ENCODE measurements around the gene MAP4K2. TPM values are rescaled to one million over a fixed set of nuclear protein-coding genes. Genes with fewer than 3 reads are reported as not detected.

The MAP4K2 gene
- total and polyA plus RNA-seq, 2 of the 8 experiments (the other 6 are each of a cell fraction or from before 2014, with no cell fraction given) = 20.1 to 20.7 TPM

GRCh38 chr11:64742889-64743590 is 60.0 kb downstream of the MAP4K2 start (continued):
- TF ChIP-seq TAF1 (IDR thresholded peaks at IDR 0.05; ENCODE audit: low read depth, low read length) (no peak), CHD7 (IDR thresholded peaks at IDR 0.05; ENCODE audit: insufficient replicate concordance, low read length) (no peak), ATF2 (IDR thresholded peaks at IDR 0.05; ENCODE audit: low read length) (no peak), MAFK (IDR thresholded peaks at IDR 0.05; ENCODE audit: low read depth, low read length) (no peak), EP300 (IDR thresholded peaks at IDR 0.05; ENCODE audit: borderline replicate concordance in 1 of 2, low read depth in 2 of 2, low read length in 2 of 2) (no peak), POLR2AphosphoS5 (IDR thresholded peaks at IDR 0.05; ENCODE audit: low read depth, low read length) (no peak), POLR2A (IDR thresholded peaks at IDR 0.05; ENCODE audit: control extremely low read depth in 1 of 2, low read depth in 2 of 2, low read length in 2 of 2) (0 out of 3 replicates have a peak, but pooled peaks of 1 of the 2 experiments have one; percentile 14), KDM1A (IDR thresholded peaks at IDR 0.05; ENCODE audit: borderline replicate concordance, low read length) (no peak), RXRA (IDR thresholded peaks at IDR 0.05; ENCODE audit: insufficient read depth, low read depth, low read length) (no peak)

Measured in H1 (cell line).